Measurements from ENCODE around the gene SPEN. TPM values are rescaled to one million over a fixed set of nuclear protein-coding genes. Genes with fewer than 3 reads are reported as not detected.

SPEN gene
- total RNA-seq, 1 experiment from 2014 or later: 4.8 TPM

- no peaks in the 10 kb centered on the region for H3K27me3 ChIP-seq
- no peaks in the 10 kb centered on the region for H3K9me3 ChIP-seq
- H3K36me3 ChIP-seq: peaks cover 14% of the 10 kb centered on the region
- H3K4me3 ChIP-seq: no peak overlapping the region
- DNase-seq: peak; percentile 14
Observed at GRCh38 chr1:15953294-15953771, 105.8 kb downstream of the SPEN start.

DNA sequence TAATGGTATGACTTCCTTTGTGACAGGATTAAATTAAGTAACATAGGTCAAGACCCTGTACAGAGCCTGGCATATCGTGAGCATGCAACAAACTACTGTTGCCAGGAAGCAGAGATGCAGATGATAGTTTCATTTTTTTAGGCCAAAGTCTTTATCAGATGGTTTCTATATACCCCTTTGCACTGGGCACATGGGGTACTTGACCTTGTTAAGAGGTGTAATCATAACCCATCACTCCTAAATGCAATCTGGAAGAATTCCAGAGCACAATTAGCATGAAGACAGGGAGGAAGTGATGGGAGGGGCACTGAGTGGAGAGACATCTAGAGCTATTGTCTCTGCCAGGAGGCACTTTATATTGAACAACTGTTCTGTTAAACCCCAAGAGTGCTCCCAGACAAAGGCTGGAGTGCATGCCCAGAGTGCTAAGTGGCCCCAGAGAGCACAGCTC is 106.3 kb downstream of the SPEN start:
- no peak for DNase-seq
- Histone ChIP-seq H3K36me3 (peaks cover 9% of the 10 kb centered on the region), H3K27me3 (no peaks in the 10 kb centered on the region), H3K4me3 (no peak overlapping the region), H3K9me3 (no peaks in the 10 kb centered on the region)

DNA sequence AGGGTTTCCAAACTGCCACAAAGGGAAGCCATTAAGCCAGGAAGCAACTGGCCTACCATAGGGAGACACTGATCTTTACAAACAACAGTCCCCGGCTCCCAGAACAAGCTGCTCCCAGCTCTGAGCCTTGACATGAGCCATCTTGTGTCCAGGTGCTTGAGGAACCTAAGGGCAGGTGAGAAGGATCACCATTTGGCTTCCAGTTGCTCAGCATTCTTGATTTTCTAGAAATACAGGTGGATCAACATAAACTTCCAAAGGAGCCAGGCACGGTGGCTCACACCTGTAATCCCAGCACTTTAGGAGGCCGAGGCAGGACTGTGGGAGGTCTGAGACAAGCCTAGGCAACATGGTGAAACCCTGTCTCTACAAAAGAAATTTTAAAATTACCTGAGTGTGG is 106.8 kb downstream of the SPEN start:
- H3K9me3 ChIP-seq: no peaks in the 10 kb centered on the region
- peaks cover 8% of the 10 kb centered on the region for H3K36me3 ChIP-seq
- H3K4me3 ChIP-seq: no peak overlapping the region
- no peak for DNase-seq
- no peaks in the 10 kb centered on the region for H3K27me3 ChIP-seq

- no peak overlapping the region for H3K4me3 ChIP-seq
- no peaks in the 10 kb centered on the region for H3K9me3 ChIP-seq
- DNase-seq: no peak
- no peaks in the 10 kb centered on the region for H3K27me3 ChIP-seq
- peaks cover 10% of the 10 kb centered on the region for H3K36me3 ChIP-seq
Observed at GRCh38 chr1:15955552-15955951, 108.0 kb downstream of the SPEN start.

- H3K36me3 ChIP-seq: peaks cover 11% of the 10 kb centered on the region
- no peak overlapping the region for H3K4me3 ChIP-seq
- no peak for DNase-seq
Observed at GRCh38 chr1:15956150-15956549, 108.6 kb downstream of the SPEN start.

GRCh38 chr1:15957221-15958095 is 110.0 kb downstream of the SPEN start:
- Histone ChIP-seq H3K9me3 (no peaks in the 10 kb centered on the region), H3K4me3 (no peak overlapping the region), H3K36me3 (peaks cover 6% of the 10 kb centered on the region), H3K27me3 (no peaks in the 10 kb centered on the region)
- no peak for DNase-seq

More at GRCh38 chr1:15956150-15956549, 108.6 kb downstream of the SPEN start:
- H3K27me3 ChIP-seq: no peaks in the 10 kb centered on the region
- H3K9me3 ChIP-seq: no peaks in the 10 kb centered on the region

- no peak for DNase-seq
- Histone ChIP-seq H3K27me3 (no peaks in the 10 kb centered on the region), H3K36me3 (peaks cover 3% of the 10 kb centered on the region; the same call in 1 of the 2 replicates), H3K9me3 (no peaks in the 10 kb centered on the region), H3K4me3 (no peak overlapping the region)
Observed at GRCh38 chr1:15958111-15958510, 110.6 kb downstream of the SPEN start.

- DNase-seq: no peak
- Histone ChIP-seq H3K36me3 (peaks cover 3% of the 10 kb centered on the region; the same call in 1 of the 2 replicates), H3K9me3 (no peaks in the 10 kb centered on the region), H3K27me3 (no peaks in the 10 kb centered on the region), H3K4me3 (no peak overlapping the region)
Observed at GRCh38 chr1:15958793-15959192, 111.3 kb downstream of the SPEN start.

GRCh38 chr1:15959424-15959823 is 111.9 kb downstream of the SPEN start:
- Histone ChIP-seq H3K27me3 (no peaks in the 10 kb centered on the region), H3K9me3 (no peaks in the 10 kb centered on the region), H3K36me3 (peaks cover 3% of the 10 kb centered on the region; the same call in 1 of the 2 replicates), H3K4me3 (no peak overlapping the region)
- no peak for DNase-seq

- Histone ChIP-seq H3K27me3 (no peaks in the 10 kb centered on the region), H3K4me3 (no peak overlapping the region), H3K36me3 (peaks cover 3% of the 10 kb centered on the region; the same call in 1 of the 2 replicates), H3K9me3 (no peaks in the 10 kb centered on the region)
- DNase-seq: no peak
Observed at GRCh38 chr1:15959827-15960446, 112.4 kb downstream of the SPEN start.

DNA sequence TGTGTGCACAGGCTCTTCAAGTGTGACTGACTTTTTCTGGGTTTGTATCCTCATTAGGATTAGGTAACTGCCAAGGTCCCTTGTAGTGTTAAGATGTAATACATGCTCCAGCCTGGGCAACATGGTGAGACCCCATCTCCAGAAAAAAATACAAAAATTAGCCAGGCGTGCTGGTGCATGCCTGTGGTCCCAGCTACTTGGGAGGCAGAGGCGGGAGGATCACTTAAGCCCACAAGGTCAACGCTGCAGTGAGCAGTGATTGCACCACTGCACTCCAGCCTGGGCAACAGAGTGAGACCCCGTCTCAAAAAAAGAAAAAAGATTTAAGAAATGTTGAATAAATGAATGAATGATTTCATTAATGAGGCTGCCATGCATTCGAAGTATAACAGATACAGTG is 113.3 kb downstream of the SPEN start:
- no peak for DNase-seq
- no peak overlapping the region for H3K4me3 ChIP-seq
- no peaks in the 10 kb centered on the region for H3K9me3 ChIP-seq
- H3K27me3 ChIP-seq: no peaks in the 10 kb centered on the region
- H3K36me3 ChIP-seq: peaks cover 6% of the 10 kb centered on the region; the same call in 1 of the 2 replicates

GRCh38 chr1:15961492-15961891 is 114.0 kb downstream of the SPEN start:
- Histone ChIP-seq H3K36me3 (peaks cover 6% of the 10 kb centered on the region; the same call in 1 of the 2 replicates), H3K4me3 (no peak overlapping the region), H3K27me3 (no peaks in the 10 kb centered on the region), H3K9me3 (no peaks in the 10 kb centered on the region)
- DNase-seq: no peak

DNA sequence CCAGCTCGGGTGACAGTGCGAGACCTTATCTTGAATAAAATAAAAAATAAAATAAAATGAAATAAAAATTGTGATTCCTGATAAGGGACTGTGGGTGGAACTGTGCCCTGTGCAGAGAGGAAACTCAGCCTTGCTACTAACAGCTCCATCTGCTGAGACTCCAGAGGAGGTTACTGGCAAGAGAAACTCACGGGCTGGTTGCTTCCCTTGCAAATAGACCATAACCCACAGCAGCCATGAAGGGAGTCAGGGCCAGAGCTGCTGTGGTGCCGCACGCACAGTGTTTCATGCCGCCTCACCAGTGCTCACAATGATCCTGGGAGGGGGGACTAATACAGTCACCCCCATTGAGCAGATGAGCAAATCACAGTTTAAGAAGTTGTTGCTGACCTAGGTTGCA is 114.7 kb downstream of the SPEN start:
- Histone ChIP-seq H3K36me3 (peaks cover 6% of the 10 kb centered on the region; the same call in 1 of the 2 replicates), H3K4me3 (no peak overlapping the region), H3K9me3 (no peaks in the 10 kb centered on the region), H3K27me3 (no peaks in the 10 kb centered on the region)
- DNase-seq: no peak

DNA sequence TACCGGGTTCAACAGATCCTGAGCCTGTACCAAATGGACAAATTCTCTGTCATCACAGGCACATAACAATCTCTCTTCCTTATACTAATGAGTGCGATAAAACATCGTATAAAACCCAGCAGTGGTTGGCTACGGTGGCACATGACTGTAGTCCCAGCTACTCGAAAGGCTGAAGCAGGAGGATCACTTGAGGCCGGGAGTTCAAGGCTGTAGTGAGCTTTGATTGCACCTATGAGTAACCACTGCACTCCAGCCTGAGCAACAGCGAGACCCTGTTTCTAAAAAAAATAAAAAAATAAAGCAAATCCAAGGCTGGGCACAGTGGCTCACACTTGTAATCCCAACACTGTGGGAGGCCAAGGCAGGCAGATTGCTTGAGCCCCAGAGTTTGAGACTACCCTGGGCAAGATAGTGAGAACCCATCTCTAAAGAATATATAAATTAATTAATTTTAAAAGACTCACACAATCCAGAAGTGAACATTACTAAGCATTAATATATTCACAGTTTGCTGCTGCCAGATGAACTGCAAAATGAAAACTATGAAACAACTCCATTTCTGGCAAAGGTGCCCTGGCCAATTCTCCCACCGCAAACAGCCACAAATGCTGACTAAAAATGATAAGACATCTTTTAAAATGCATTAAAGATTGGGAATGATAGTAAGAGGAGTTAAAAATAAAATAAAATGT is 115.3 kb downstream of the SPEN start:
- H3K36me3 ChIP-seq: peaks cover 8% of the 10 kb centered on the region
- H3K4me3 ChIP-seq: no peak overlapping the region
- no peak for DNase-seq
- no peaks in the 10 kb centered on the region for H3K27me3 ChIP-seq
- no peaks in the 10 kb centered on the region for H3K9me3 ChIP-seq

DNA sequence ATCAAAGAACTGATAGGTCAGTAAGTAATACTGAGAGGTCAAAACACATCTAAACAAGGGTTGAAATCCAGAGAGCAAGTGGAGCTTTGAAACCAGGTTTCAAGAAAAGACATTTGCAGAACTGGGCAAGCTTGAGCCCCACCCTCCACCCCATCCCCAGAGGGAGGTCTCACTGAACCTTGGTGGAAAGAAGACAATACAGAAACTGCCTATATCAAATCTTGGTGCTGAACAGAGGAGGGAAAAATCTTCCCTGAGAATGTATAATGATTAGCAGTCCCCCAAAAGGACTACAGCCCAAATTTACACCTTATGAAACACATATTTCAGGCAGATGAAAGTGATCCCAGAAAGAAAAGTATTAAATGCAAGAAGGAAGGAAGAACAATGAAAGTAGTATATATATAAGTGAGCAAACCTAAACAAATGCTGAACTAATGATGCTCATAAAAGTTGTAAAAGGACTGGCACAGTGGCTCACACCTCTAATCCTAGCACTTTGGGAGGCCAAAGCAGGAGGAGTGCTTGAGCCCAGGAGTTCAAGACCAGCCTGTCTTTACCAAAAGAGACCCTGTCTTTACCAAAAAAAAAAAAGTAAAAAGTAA is 116.0 kb downstream of the SPEN start:
- H3K9me3 ChIP-seq: no peaks in the 10 kb centered on the region
- peaks cover 9% of the 10 kb centered on the region for H3K36me3 ChIP-seq
- no peak overlapping the region for H3K4me3 ChIP-seq
- no peaks in the 10 kb centered on the region for H3K27me3 ChIP-seq
- no peak for DNase-seq

DNA sequence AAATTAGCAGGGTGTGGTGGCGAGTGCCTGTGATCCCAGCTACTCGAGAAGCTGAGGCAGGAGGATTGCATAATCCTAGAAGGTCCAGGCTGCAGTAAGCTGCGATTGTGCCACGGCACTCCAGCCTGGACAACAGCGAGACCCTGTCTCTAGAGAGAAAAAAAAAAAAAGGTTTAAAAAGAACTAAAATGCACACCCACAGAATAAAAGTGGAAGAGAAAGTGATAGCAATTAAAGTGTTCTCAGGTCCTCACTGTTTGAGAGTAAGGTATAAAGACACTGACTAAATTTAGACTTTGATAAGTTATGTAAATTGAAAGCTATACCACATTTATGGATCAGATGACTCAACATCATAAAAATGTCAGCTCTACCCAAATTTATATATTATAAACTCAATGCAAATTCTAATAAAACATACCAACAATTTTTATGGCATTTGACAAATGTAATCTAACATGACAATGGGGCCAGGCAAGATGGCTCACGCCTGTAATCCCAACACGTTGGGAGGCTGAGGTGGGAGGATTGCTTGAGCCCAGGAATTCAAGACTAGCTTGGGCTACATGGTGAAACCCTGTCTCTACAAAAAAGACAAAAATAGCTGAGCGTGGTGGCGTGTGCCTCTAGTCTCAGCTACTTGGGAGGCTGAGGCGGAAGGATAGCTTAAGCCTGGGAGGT is 116.6 kb downstream of the SPEN start:
- peaks cover 15% of the 10 kb centered on the region for H3K36me3 ChIP-seq
- no peak for DNase-seq
- H3K27me3 ChIP-seq: no peaks in the 10 kb centered on the region
- no peak overlapping the region for H3K4me3 ChIP-seq
- H3K9me3 ChIP-seq: no peaks in the 10 kb centered on the region

Data from MG63 (cell line).